AG04450 (cell line): ENCODE data around the gene NKIRAS2. TPM values are rescaled to one million over a fixed set of nuclear protein-coding genes. Genes with fewer than 3 reads are reported as not detected.

Source experiments
- CTCF ChIA-PET: fragments of 300-600, 350-600 bp; formaldehyde crosslinking; extraction: SDS; loops from one replicate; lab custom pipeline; 2022; ENCODE audit warnings: antibody characterized with exemption, inconsistent platforms; lab: Charles Lee
- POLR2A ChIA-PET: fragments of 350-600 bp; formaldehyde crosslinking; extraction: SDS; loops from one replicate; lab custom pipeline; 2021; ENCODE audit warnings: antibody characterized with exemption, inconsistent platforms; lab: Yijun Ruan, JAX
- DNase-seq: peaks from one replicate; pipeline ENCODE4 v3.0.0-alpha.2; 2011; ENCODE audit warnings: low read depth, low spot score
- H3K27ac ChIP-seq: one replicate; pipeline ENCODE4 v1.5.1; 2012; ENCODE audit warnings: low read depth, low read length, control low read depth
- H3K27me3 ChIP-seq: one replicate; pipeline ENCODE4 v1.6.0; 2012; ENCODE audit warnings: low read length; ENCODE audit not compliant: control insufficient read depth, insufficient read depth
- H3K4me3 ChIP-seq: 2 replicates; pipeline ENCODE4 v1.5.1; 2011; ENCODE audit warnings: mild to moderate bottlenecking, low read depth, low read length, control low read depth
- H3K9me3 ChIP-seq: 2 replicates; pipeline ENCODE4 v1.5.1; 2012; ENCODE audit warnings: low read length; ENCODE audit not compliant: control insufficient read depth, insufficient read depth
- polyA plus RNA-seq: library from polyadenylated mRNA; depleted of rRNA; stranded (reverse); fragments of >200 nt; gene quantifications from 2 replicates; pipeline ENCODE4 v1.2.3, GENCODE V29; 2011
- TF ChIP-seq, protein P1 (sequence below): IDR thresholded peaks from 2 replicates; pipeline ENCODE4 v1.5.1; 2011; ENCODE audit warnings: low read depth, low read length, control low read depth, inconsistent platforms

NKIRAS2 gene
- polyA plus RNA-seq, 1 experiment, result 46.5 TPM

DNA sequence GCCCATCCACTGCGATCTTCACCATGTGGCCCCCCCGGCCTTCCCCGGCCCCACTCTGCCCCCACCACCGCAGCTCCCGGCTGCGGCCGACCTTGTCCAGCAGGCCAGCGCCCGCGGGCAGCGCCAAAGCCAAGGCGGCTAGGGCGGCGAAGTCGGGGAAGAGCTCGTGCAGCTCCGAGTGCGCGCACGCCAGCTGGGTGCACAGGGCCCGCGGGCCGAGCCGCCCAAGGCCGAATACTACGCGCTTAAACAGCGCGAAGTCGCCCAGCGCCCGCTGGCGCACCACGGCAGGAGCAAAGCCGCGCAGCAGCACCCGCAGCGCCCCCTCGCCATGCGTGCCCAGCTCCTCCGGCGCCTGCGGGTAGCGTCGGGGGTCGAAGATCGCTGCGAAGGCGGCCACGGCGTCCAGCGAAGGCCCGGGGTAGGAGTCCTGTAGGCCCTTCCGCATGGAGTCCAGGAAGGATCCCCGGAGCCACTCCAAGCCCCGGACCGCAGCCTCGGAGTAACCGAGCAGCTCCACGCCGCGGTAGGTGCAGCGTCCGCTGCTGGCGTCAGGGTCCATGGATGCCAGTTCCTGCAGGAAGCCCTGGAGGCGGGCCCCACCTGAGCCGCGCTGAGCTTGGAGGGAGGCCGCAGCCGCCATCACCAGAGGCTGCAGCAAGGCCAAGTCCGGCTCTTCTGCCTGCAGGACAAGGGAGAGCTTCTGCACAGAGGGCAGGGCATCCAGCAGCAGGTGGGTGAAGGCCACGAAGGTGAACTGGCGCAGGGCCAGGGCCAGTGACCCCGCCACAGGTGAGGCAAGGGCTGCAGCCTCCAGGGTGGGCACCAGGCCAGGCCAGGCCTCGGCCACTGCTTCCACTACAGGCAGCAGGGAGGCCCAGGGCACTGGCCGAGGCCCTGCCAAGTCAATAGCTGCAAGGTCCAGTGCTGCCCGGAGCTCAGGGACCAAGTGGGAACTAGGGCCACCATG, 20.2 kb downstream of the NKIRAS2 start:
- ChIA-PET POLR2A (interaction anchor here (0.9 kb wide), 1 partner anchor 23 kb away, joined by 6 read pairs; the partner anchor contains the start of gene DNAJC7), CTCF (interaction anchor here (1.0 kb wide), 1 partner anchor 15 kb away, joined by 3 read pairs; no protein-coding TSS in a partner anchor)
- DNase-seq, result no peak
- Histone ChIP-seq H3K4me3 (no peak overlapping the region), H3K27ac (no peak overlapping the region), H3K27me3 (peaks cover 34% of the 10 kb centered on the region), H3K9me3 (peaks cover 4% of the 10 kb centered on the region; the same call in 1 of the 2 replicates)
- TF ChIP-seq, protein P1, sequence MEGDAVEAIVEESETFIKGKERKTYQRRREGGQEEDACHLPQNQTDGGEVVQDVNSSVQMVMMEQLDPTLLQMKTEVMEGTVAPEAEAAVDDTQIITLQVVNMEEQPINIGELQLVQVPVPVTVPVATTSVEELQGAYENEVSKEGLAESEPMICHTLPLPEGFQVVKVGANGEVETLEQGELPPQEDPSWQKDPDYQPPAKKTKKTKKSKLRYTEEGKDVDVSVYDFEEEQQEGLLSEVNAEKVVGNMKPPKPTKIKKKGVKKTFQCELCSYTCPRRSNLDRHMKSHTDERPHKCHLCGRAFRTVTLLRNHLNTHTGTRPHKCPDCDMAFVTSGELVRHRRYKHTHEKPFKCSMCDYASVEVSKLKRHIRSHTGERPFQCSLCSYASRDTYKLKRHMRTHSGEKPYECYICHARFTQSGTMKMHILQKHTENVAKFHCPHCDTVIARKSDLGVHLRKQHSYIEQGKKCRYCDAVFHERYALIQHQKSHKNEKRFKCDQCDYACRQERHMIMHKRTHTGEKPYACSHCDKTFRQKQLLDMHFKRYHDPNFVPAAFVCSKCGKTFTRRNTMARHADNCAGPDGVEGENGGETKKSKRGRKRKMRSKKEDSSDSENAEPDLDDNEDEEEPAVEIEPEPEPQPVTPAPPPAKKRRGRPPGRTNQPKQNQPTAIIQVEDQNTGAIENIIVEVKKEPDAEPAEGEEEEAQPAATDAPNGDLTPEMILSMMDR, result no peak

- CTCF ChIA-PET, result no interaction called here
- POLR2A ChIA-PET, result no interaction called here
- TF ChIP-seq, protein P1, result no peak
These were observed 20.9 kb downstream of the NKIRAS2 start for GRCh38 chr17:42040818-42041217.

GRCh38 chr17:42041619-42042018, 21.7 kb downstream of the NKIRAS2 start:
- TF ChIP-seq, protein P1, result no peak
- H3K9me3 ChIP-seq, result peaks cover 4% of the 10 kb centered on the region; the same call in 1 of the 2 replicates
- ChIA-PET CTCF (no interaction called here), POLR2A (no interaction called here)
- no peak for DNase-seq
- no peak overlapping the region for H3K4me3 ChIP-seq
- H3K27me3 ChIP-seq, result peaks cover 34% of the 10 kb centered on the region
- no peak overlapping the region for H3K27ac ChIP-seq

More at GRCh38 chr17:42040818-42041217, 20.9 kb downstream of the NKIRAS2 start:
- H3K4me3 ChIP-seq, result no peak overlapping the region
- H3K27ac ChIP-seq, result no peak overlapping the region
- H3K9me3 ChIP-seq, result peaks cover 4% of the 10 kb centered on the region; the same call in 1 of the 2 replicates
- no peak for DNase-seq
- peaks cover 34% of the 10 kb centered on the region for H3K27me3 ChIP-seq

DNA sequence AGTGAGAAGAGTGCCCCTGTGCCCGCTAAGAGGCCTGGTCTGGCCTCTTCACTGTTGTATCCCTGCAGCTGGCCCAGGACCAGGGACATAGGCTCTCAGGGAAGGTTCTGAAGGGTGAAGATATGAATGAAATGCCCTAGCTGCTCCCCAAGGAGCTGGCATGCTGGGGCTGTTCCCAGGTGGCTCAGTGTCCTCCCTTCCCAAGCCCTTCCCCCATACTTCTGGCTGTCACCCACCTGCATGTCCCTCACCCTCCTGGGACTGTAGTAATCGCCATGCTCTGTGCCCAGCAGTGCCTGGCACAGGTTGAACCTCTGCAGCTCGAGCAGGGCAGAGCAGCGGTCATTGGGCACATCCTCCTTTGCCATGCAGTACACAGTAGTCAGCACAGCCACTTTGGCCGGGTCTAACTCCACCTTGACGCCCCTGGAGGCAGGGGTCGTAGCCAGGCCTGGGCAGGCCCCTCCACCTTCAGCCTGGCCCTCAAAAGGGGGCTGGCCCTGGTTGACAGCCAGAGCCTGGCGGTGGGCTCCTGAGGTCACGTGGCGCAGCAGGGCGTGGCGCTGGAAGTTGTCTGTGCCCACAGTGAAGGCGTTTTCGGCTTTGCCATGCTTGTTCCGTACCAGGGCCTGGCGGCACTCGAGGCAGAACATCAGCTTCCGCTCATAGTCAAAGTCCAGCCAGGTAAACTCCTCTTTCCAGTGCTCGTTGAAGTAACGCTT, 22.9 kb downstream of the NKIRAS2 start:
- DNase-seq, result no peak
- H3K9me3 ChIP-seq, result peaks cover 4% of the 10 kb centered on the region; the same call in 1 of the 2 replicates
- H3K27ac ChIP-seq, result no peak overlapping the region
- ChIA-PET POLR2A (no interaction called here), CTCF (no interaction called here)
- no peak overlapping the region for H3K4me3 ChIP-seq
- TF ChIP-seq, protein P1, result no peak
- H3K27me3 ChIP-seq, result peaks cover 26% of the 10 kb centered on the region
